Lung (tissue), 12 donors: Measurements from ENCODE around the gene ACTL10. TPM values are rescaled to one million over a fixed set of nuclear protein-coding genes. Genes with fewer than 3 reads are reported as not detected.

Experiments used
- ATAC-seq: fragments of 200-7000 bp; cut with Tn5 transposase; one replicate; pipeline ENCODE4 v1.9.1; 2020; ENCODE audit warnings: moderate number of reproducible peaks; ENCODE audit not compliant: insufficient read depth, low FRiP score
- DNase-seq, 3 donors: peaks; one replicate each; pipeline ENCODE4 v3.0.0-alpha.2; 2013 to 2017
- H3K27ac ChIP-seq, 2 donors: one replicate each; pipeline ENCODE4 v1.5.1; 2013; ENCODE audit warnings: mild to moderate bottlenecking in 2 of 2, moderate library complexity in 2 of 2, control low read depth in 1 of 2, inconsistent platforms in 1 of 2, low read depth in 1 of 2, low read length in 1 of 2
- H3K27me3 ChIP-seq, 3 donors: one replicate each; pipeline ENCODE4 v1.5.1; 2013; ENCODE audit warnings: low read length in 2 of 3; ENCODE audit not compliant: control insufficient read depth in 3 of 3, insufficient read depth in 3 of 3
- H3K36me3 ChIP-seq, 4 donors: one replicate each; pipeline ENCODE4 v1.5.1; 2013; ENCODE audit warnings: low read length in 4 of 4, mild to moderate bottlenecking in 1 of 4, moderate library complexity in 1 of 4; ENCODE audit not compliant: control insufficient read depth in 4 of 4, insufficient read depth in 4 of 4
- H3K4me1 ChIP-seq, 5 donors: one replicate each; pipeline ENCODE4 v1.5.1; 2013; ENCODE audit warnings: low read length in 5 of 5, mild to moderate bottlenecking in 2 of 5, moderate library complexity in 1 of 5; ENCODE audit not compliant: control insufficient read depth in 5 of 5, insufficient read depth in 5 of 5
- H3K4me3 ChIP-seq: one replicate; pipeline ENCODE4 v1.5.1; 2013; ENCODE audit warnings: mild to moderate bottlenecking, control low read depth, moderate library complexity
- H3K9ac ChIP-seq, 2 donors: one replicate each; pipeline ENCODE4 v1.5.1; 2013; ENCODE audit warnings: low read length in 2 of 2, control low read depth in 1 of 2; ENCODE audit not compliant: insufficient read depth in 1 of 2
- H3K9me3 ChIP-seq, 4 donors: one replicate each; pipeline ENCODE4 v1.5.1; 2013; ENCODE audit warnings: low read length in 3 of 4, mild to moderate bottlenecking in 1 of 4, moderate library complexity in 1 of 4; ENCODE audit not compliant: control insufficient read depth in 4 of 4, insufficient read depth in 3 of 4
- WGBS, 2 donors: extraction: QIAGEN DNeasy Blood & Tissue Kit; methylation state at CpG; one replicate each; pipeline ENCODE4 v1.1.7; 2013; 5-methylcytosine and 5-hydroxymethylcytosine counted together
- polyA plus RNA-seq, 2 donors: library from polyadenylated mRNA; stranded (reverse); fragments of 200-250 nt; gene quantifications; one replicate each; pipeline ENCODE4 v1.2.1, GENCODE V29; 2013
- total RNA-seq, 2 donors: library from RNA; depleted of rRNA in 1 of 2; stranded (reverse); fragments of >200 nt in 1 of 2; gene quantifications; one replicate each; pipeline ENCODE4 v1.2.1, GENCODE V29; 2014 to 2021
- TF ChIP-seq, protein P1 (sequence below): IDR thresholded peaks from 2 replicates; pipeline ENCODE4 v1.5.1; 2012; ENCODE audit warnings: mild to moderate bottlenecking; ENCODE audit errors: control extremely low read depth, extremely low read depth
- donor health status: control.
- donor health status: control.
- donor health status: Bipolar disorder and iron deficiency.
- donor health status: healthy.
- donor health status: DM: yes; HTN: yes; CAD: no.

Gene ACTL10
- total and polyA plus RNA-seq, 4 donors = 0.26 to 3.4 (median 2.2) TPM

DNA sequence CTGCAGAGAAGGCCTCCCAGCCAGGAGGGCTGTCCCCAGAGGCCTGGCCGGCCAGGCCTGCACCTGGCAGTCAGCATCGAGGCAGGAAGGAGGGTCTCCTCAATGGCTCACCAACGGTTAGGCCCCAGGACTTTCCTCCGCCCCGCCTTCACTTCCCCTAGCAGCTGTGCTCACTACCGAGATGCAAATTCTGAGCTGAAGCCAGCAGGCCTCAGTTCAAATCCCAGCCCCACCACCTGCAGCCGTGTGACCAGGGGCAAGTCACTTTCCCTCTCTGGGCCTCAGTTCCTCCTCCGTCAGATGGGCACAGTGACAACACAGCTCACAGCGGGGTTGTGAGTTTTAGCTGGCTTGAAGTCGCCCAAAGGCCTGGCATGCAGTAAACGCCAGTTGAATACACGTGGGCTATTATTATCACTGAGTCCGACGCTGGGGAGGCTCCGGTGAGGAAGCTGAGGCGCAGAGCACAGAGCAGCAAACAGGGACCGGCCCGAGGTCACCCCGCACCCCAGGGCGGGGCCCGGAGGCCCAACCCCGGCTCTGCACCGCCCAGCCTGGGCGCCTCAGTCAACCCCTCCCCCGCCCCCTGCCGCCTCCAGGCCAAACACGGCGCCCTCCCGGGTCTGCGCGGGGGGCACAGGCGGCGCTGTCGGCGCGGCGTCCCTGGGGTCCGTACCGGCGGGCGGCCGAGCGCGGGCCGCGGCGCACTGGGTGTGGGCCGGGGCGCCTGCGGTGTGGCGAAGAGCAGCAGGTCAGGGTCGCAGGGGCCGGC, 18.8 kb downstream of the ACTL10 start:
- Histone ChIP-seq H3K4me3 (peak overlapping the region; percentile 36), H3K9me3 (no peaks in the 10 kb centered on the region), H3K27me3 (no peaks in the 10 kb centered on the region), H3K36me3 (no peaks in the 10 kb centered on the region), H3K4me1 (peaks cover 0 to 28% (median 18%) of the 10 kb centered on the region in 5 donors), H3K27ac (no peak overlapping the region), H3K9ac (no peak overlapping the region)
- DNase-seq = no peak
- TF ChIP-seq, protein P1, sequence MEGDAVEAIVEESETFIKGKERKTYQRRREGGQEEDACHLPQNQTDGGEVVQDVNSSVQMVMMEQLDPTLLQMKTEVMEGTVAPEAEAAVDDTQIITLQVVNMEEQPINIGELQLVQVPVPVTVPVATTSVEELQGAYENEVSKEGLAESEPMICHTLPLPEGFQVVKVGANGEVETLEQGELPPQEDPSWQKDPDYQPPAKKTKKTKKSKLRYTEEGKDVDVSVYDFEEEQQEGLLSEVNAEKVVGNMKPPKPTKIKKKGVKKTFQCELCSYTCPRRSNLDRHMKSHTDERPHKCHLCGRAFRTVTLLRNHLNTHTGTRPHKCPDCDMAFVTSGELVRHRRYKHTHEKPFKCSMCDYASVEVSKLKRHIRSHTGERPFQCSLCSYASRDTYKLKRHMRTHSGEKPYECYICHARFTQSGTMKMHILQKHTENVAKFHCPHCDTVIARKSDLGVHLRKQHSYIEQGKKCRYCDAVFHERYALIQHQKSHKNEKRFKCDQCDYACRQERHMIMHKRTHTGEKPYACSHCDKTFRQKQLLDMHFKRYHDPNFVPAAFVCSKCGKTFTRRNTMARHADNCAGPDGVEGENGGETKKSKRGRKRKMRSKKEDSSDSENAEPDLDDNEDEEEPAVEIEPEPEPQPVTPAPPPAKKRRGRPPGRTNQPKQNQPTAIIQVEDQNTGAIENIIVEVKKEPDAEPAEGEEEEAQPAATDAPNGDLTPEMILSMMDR = no peak
- 2% methylated on average over 36 to 53 of the region's 53 CpGs for WGBS, 2 donors
- no peak for ATAC-seq

DNA sequence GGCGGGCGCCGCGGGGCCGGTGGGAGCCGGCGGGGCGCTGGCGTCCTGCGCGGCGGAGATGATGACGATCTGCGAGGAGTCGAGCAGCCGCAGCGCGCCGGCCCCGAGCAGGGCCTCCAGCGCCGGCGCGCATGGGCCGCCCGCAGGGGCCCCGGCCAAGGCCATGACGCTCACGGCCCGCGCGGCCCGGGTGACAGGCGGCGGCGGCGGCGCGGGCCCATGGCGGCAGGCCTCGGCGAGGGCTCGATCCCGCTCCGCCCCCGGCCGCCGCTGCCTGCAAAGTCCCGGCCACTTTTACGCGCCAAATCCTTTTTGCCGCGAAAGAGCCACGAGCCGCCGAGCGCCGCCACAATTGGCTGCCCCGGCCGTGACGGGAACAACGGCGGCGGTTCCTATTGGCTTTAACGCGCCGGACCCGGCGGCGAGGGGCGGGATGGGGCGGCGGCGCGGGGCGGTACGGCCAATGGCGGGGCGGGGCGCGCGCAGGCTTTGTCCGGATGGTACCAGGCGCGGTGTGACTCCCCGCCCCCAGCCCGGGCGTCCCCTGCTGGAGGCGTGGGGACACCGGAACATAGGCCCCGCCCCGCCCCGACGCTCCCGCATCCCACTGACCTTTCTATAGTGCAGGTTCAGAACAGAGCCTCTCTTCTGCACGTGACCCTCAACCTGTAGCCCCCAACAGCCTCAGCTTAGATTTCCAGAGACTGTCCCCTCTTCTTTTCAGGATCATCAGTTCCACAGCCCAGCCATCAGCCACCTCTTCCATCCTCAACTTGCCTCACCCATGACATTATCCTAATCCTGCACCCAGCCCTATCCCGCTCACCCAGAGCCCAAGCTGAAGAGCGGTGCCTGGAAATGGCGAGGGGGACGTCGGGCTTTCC, 19.6 kb downstream of the ACTL10 start, which contains the start of gene E2F1:
TSS of gene E2F1 (minus strand) at position 286 of the 884 bp plus-strand sequence. CDS start at position 165, 121 bp downstream.
- Histone ChIP-seq H3K9me3 (no peaks in the 10 kb centered on the region), H3K36me3 (no peaks in the 10 kb centered on the region), H3K27me3 (no peaks in the 10 kb centered on the region), H3K4me1 (peaks cover 0 to 28% (median 18%) of the 10 kb centered on the region in 5 donors), H3K4me3 (peak within 1 kb of the TSS; percentile 36), H3K9ac (no peak within 1 kb of the TSS), H3K27ac (peak within 1 kb of the TSS in 1 of 2 donors; percentile 50)
- 2 to 3% methylated on average over 56 to 101 of the region's 101 CpGs for WGBS, 2 donors
- peak; percentile 99 for ATAC-seq
- DNase-seq = peak; percentile 95 to 97 (median 97)
- TF ChIP-seq, protein P1 = peak; percentile 16

DNA sequence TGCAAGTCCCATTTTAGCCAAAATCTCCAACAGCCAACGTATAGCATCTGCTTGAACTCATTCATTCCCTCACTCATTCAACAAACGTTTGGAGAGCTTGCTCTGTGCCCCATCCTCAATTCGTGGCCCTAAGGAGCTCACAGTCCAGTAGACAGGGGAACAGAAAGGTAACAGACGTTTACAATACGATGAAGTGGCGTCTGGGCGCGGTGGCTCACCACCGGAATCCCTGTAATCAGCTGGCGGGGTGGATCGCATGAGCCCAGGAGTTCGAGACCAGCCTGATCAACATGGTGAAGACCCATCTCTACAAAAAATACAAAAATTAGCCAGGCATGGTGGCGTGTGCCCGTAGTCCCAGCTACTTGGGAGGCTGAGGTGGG, 20.2 kb downstream of the ACTL10 start:
- no peaks in the 10 kb centered on the region for H3K27me3 ChIP-seq
- DNase-seq (no peak), ATAC-seq (no peak)
- no peak overlapping the region for H3K4me3 ChIP-seq
- TF ChIP-seq, protein P1 = no peak
- no peaks in the 10 kb centered on the region for H3K36me3 ChIP-seq
- no peak overlapping the region for H3K9ac ChIP-seq
- H3K4me1 ChIP-seq = peaks cover 0 to 28% (median 18%) of the 10 kb centered on the region in 5 donors
- WGBS, 2 donors = 77 to 85% methylated on average over 14 of the region's 14 CpGs
- no peaks in the 10 kb centered on the region for H3K9me3 ChIP-seq
- peak overlapping the region in 1 of 2 donors; percentile 50 for H3K27ac ChIP-seq
